Heart left ventricle (tissue), 13 donors: Measurements from ENCODE around the gene PRDM10.

ENCODE experiments used
- POLR2A ChIP-seq, 2 donors: fragments of 450-650 bp; IDR thresholded peaks; one replicate each; pipeline ENCODE4 v1.6.1; 2017; ENCODE audit warnings: antibody characterized with exemption in 2 of 2, mild to moderate bottlenecking in 2 of 2, moderate library complexity in 2 of 2
- TF ChIP-seq, protein P1 (sequence below), 12 donors: fragments of 200-600 bp; sonication (generic) in 4 of 12; IDR thresholded peaks; one replicate each; pipeline versions ENCODE4 v1.5.0 to v1.8.0; 2018 to 2022; ENCODE audit warnings: antibody characterized with exemption in 12 of 12, mild to moderate bottlenecking in 5 of 12
- donor health status: ischemic (EF 13 %, LVEDD 7.1; RV severe dilation, severe dysfunction).
- donor health status: DM: no; HTN: yes; CAD: no.
- donor health status: DM: no; HTN: no; CAD: no.
- donor health status: ischemic (EF 25% LVEDD 6.9; RV normal size, moderate dysfunction).
- donor health status: ischemic (EF 25% LVEDD 5.7; RV mildly dilated, moderate dysfunction).
- donor health status: ischemic (EF 35%, LVEDD 5.7; RV mildly dilated, moderate dysfunction).
- donor health status: nonischemic (EF 11% LVEDD 7.7; RV severe dilation, severe dysfunction).
- donor health status: DM: yes; HTN: yes; CAD: no.
- donor health status: PGD.
- donor health status: ischemic (EF 29% LVEDD 5.4; RV normal size, mild dysfunction).
- donor health status: nonischemic (EF 23%, LVEDD 6.1; RV moderate dilation, normal function).

DNA sequence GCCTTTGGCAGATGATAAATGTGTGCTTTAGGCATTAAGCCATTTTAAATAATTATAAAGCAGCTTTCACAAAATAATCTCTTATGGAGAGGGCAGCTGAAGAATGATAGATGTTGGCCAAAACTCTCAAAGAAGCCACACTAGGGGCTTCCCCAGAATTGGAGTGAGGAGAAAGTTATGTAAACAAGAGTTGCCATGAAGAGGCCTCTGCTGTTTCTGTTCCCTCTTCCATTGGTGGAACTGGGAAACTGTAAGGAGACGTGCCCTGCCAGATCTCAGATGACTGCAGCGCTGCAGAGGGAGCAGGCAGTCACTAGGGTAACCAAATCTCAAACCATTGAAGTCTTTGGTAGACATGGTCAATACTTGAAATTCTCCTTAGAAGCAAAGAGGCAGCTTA is 47.6 kb upstream of the PRDM10 start:
- TF ChIP-seq, protein P1, sequence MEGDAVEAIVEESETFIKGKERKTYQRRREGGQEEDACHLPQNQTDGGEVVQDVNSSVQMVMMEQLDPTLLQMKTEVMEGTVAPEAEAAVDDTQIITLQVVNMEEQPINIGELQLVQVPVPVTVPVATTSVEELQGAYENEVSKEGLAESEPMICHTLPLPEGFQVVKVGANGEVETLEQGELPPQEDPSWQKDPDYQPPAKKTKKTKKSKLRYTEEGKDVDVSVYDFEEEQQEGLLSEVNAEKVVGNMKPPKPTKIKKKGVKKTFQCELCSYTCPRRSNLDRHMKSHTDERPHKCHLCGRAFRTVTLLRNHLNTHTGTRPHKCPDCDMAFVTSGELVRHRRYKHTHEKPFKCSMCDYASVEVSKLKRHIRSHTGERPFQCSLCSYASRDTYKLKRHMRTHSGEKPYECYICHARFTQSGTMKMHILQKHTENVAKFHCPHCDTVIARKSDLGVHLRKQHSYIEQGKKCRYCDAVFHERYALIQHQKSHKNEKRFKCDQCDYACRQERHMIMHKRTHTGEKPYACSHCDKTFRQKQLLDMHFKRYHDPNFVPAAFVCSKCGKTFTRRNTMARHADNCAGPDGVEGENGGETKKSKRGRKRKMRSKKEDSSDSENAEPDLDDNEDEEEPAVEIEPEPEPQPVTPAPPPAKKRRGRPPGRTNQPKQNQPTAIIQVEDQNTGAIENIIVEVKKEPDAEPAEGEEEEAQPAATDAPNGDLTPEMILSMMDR (IDR thresholded peaks at IDR 0.05): no peak
- no peak for TF ChIP-seq POLR2A (IDR thresholded peaks at IDR 0.05)
